Effector memory CD4-positive, alpha-beta T cell (primary cell): Measurements from ENCODE around the gene METTL27.
"Not testable (repeated sequence)": the region's sequence is repeated elsewhere in the genome, so short reads cannot be mapped to it uniquely, and the experiment has no call there.

Experiments used
- DNase-seq, 3 donors: peaks; one replicate each; pipeline ENCODE4 v3.0.0-alpha.2; 2020
- H3K27ac ChIP-seq: 2 replicates; pipeline ENCODE4 v1.7.0; 2013; ENCODE audit warnings: mild to moderate bottlenecking, low read length, moderate library complexity; ENCODE audit not compliant: insufficient read depth, poor library complexity, severe bottlenecking
- H3K27me3 ChIP-seq: replicated peaks from 2 replicates; pipeline ENCODE4 v1.7.0; 2013; ENCODE audit warnings: mild to moderate bottlenecking, low read length; ENCODE audit not compliant: insufficient read depth, control insufficient read depth, poor library complexity, severe bottlenecking
- H3K36me3 ChIP-seq: 2 replicates; pipeline ENCODE4 v1.7.0; 2013; ENCODE audit warnings: mild to moderate bottlenecking, low read length, moderate library complexity; ENCODE audit not compliant: control insufficient read depth, insufficient read depth
- H3K4me1 ChIP-seq: 2 replicates; pipeline ENCODE4 v1.7.0; 2013; ENCODE audit warnings: low read length, mild to moderate bottlenecking; ENCODE audit not compliant: control insufficient read depth, insufficient read depth, poor library complexity, severe bottlenecking
- H3K4me3 ChIP-seq: 2 replicates; pipeline ENCODE4 v1.7.0; 2013; ENCODE audit warnings: low read length, low read depth, mild to moderate bottlenecking; ENCODE audit not compliant: insufficient read depth, poor library complexity, severe bottlenecking
- H3K9me3 ChIP-seq: 2 replicates; pipeline ENCODE4 v1.7.0; 2013; ENCODE audit warnings: mild to moderate bottlenecking, low read length, moderate library complexity; ENCODE audit not compliant: control insufficient read depth

Gene METTL27

GRCh38 chr7:73829505-73829904, 12.8 kb downstream of the METTL27 start:
- Histone ChIP-seq H3K4me3 (no peak overlapping the region), H3K9me3 (no peaks in the 10 kb centered on the region), H3K36me3 (no peaks in the 10 kb centered on the region), H3K27ac (no peak overlapping the region), H3K27me3 (no peaks in the 10 kb centered on the region), H3K4me1 (peaks cover 16% of the 10 kb centered on the region)
- DNase-seq = no peak

- no peak overlapping the region for H3K27ac ChIP-seq
- no peak for DNase-seq
- peaks cover 16% of the 10 kb centered on the region for H3K4me1 ChIP-seq
Observed at GRCh38 chr7:73828972-73829371, 13.3 kb downstream of the METTL27 start.

GRCh38 chr7:73828107-73828803, 14.1 kb downstream of the METTL27 start:
- Histone ChIP-seq H3K36me3 (no peaks in the 10 kb centered on the region), H3K4me3 (no peak overlapping the region), H3K9me3 (no peaks in the 10 kb centered on the region), H3K27me3 (no peaks in the 10 kb centered on the region), H3K4me1 (peaks cover 16% of the 10 kb centered on the region), H3K27ac (no peak overlapping the region)
- DNase-seq = no peak

More at GRCh38 chr7:73828972-73829371, 13.3 kb downstream of the METTL27 start:
- no peak overlapping the region for H3K4me3 ChIP-seq
- no peaks in the 10 kb centered on the region for H3K9me3 ChIP-seq
- H3K36me3 ChIP-seq = no peaks in the 10 kb centered on the region
- no peaks in the 10 kb centered on the region for H3K27me3 ChIP-seq

- H3K4me1 ChIP-seq = peaks cover 16% of the 10 kb centered on the region
- no peak overlapping the region for H3K4me3 ChIP-seq
- no peak overlapping the region for H3K27ac ChIP-seq
- DNase-seq = no peak
- no peaks in the 10 kb centered on the region for H3K9me3 ChIP-seq
- H3K27me3 ChIP-seq = no peaks in the 10 kb centered on the region
- H3K36me3 ChIP-seq = no peaks in the 10 kb centered on the region
Observed at GRCh38 chr7:73827567-73828106, 14.7 kb downstream of the METTL27 start.

- Histone ChIP-seq H3K4me3 (no peak overlapping the region), H3K27me3 (no peaks in the 10 kb centered on the region), H3K9me3 (no peaks in the 10 kb centered on the region), H3K36me3 (no peaks in the 10 kb centered on the region), H3K27ac (no peak overlapping the region), H3K4me1 (peaks cover 16% of the 10 kb centered on the region)
- no peak for DNase-seq
Observed at GRCh38 chr7:73824986-73825385, 17.3 kb downstream of the METTL27 start.

- Histone ChIP-seq H3K27ac (no peak overlapping the region), H3K9me3 (no peaks in the 10 kb centered on the region), H3K4me1 (peaks cover 16% of the 10 kb centered on the region), H3K4me3 (no peak overlapping the region), H3K27me3 (no peaks in the 10 kb centered on the region), H3K36me3 (no peaks in the 10 kb centered on the region)
- no peak for DNase-seq
Observed at GRCh38 chr7:73823873-73824592, 18.3 kb downstream of the METTL27 start.

GRCh38 chr7:73823257-73823656, 19.1 kb downstream of the METTL27 start:
- no peaks in the 10 kb centered on the region for H3K9me3 ChIP-seq
- peaks cover 14% of the 10 kb centered on the region for H3K4me1 ChIP-seq
- H3K36me3 ChIP-seq = no peaks in the 10 kb centered on the region
- no peaks in the 10 kb centered on the region for H3K27me3 ChIP-seq
- no peak overlapping the region for H3K27ac ChIP-seq
- no peak for DNase-seq
- H3K4me3 ChIP-seq = no peak overlapping the region

- H3K4me3 ChIP-seq = no peak overlapping the region
- H3K27me3 ChIP-seq = no peaks in the 10 kb centered on the region
- no peaks in the 10 kb centered on the region for H3K9me3 ChIP-seq
- no peak for DNase-seq
- no peaks in the 10 kb centered on the region for H3K36me3 ChIP-seq
- H3K27ac ChIP-seq = no peak overlapping the region
- peaks cover 8% of the 10 kb centered on the region for H3K4me1 ChIP-seq
Observed at GRCh38 chr7:73822319-73823173, 19.8 kb downstream of the METTL27 start.

- not testable (repeated sequence) for H3K9me3 ChIP-seq, H3K27me3 ChIP-seq, DNase-seq, H3K27ac ChIP-seq, H3K36me3 ChIP-seq, H3K4me3 ChIP-seq, H3K4me1 ChIP-seq
Observed at GRCh38 chr7:73821597-73822285, 20.6 kb downstream of the METTL27 start.
